Lung (tissue), 12 donors: ENCODE results near the gene SNX25. TPM values are rescaled to one million over a fixed set of nuclear protein-coding genes. Genes with fewer than 3 reads are reported as not detected.

Experiments used
- ATAC-seq: fragments of 200-7000 bp; cut with Tn5 transposase; one replicate; pipeline ENCODE4 v1.9.1; 2020; ENCODE audit warnings: moderate number of reproducible peaks; ENCODE audit not compliant: insufficient read depth, low FRiP score
- DNase-seq, 3 donors: peaks; one replicate each; pipeline ENCODE4 v3.0.0-alpha.2; 2013 to 2017
- H3K27ac ChIP-seq, 2 donors: one replicate each; pipeline ENCODE4 v1.5.1; 2013; ENCODE audit warnings: mild to moderate bottlenecking in 2 of 2, moderate library complexity in 2 of 2, control low read depth in 1 of 2, inconsistent platforms in 1 of 2, low read depth in 1 of 2, low read length in 1 of 2
- H3K27me3 ChIP-seq, 3 donors: one replicate each; pipeline ENCODE4 v1.5.1; 2013; ENCODE audit warnings: low read length in 2 of 3; ENCODE audit not compliant: control insufficient read depth in 3 of 3, insufficient read depth in 3 of 3
- H3K36me3 ChIP-seq, 4 donors: one replicate each; pipeline ENCODE4 v1.5.1; 2013; ENCODE audit warnings: low read length in 4 of 4, mild to moderate bottlenecking in 1 of 4, moderate library complexity in 1 of 4; ENCODE audit not compliant: control insufficient read depth in 4 of 4, insufficient read depth in 4 of 4
- H3K4me1 ChIP-seq, 5 donors: one replicate each; pipeline ENCODE4 v1.5.1; 2013; ENCODE audit warnings: low read length in 5 of 5, mild to moderate bottlenecking in 2 of 5, moderate library complexity in 1 of 5; ENCODE audit not compliant: control insufficient read depth in 5 of 5, insufficient read depth in 5 of 5
- H3K4me3 ChIP-seq: one replicate; pipeline ENCODE4 v1.5.1; 2013; ENCODE audit warnings: mild to moderate bottlenecking, control low read depth, moderate library complexity
- H3K9ac ChIP-seq, 2 donors: one replicate each; pipeline ENCODE4 v1.5.1; 2013; ENCODE audit warnings: low read length in 2 of 2, control low read depth in 1 of 2; ENCODE audit not compliant: insufficient read depth in 1 of 2
- H3K9me3 ChIP-seq, 4 donors: one replicate each; pipeline ENCODE4 v1.5.1; 2013; ENCODE audit warnings: low read length in 3 of 4, mild to moderate bottlenecking in 1 of 4, moderate library complexity in 1 of 4; ENCODE audit not compliant: control insufficient read depth in 4 of 4, insufficient read depth in 3 of 4
- CTCF ChIP-seq: IDR thresholded peaks from 2 replicates; pipeline ENCODE4 v1.5.1; 2012; ENCODE audit warnings: mild to moderate bottlenecking; ENCODE audit errors: control extremely low read depth, extremely low read depth
- whole genome bisulfite sequencing, 2 donors: extraction: QIAGEN DNeasy Blood & Tissue Kit; methylation state at CpG; one replicate each; pipeline ENCODE4 v1.1.7; 2013; 5-methylcytosine and 5-hydroxymethylcytosine counted together
- polyA plus RNA-seq, 2 donors: library from polyadenylated mRNA; stranded (reverse); fragments of 200-250 nt; gene quantifications; one replicate each; pipeline ENCODE4 v1.2.1, GENCODE V29; 2013
- total RNA-seq, 2 donors: library from RNA; depleted of rRNA in 1 of 2; stranded (reverse); fragments of >200 nt in 1 of 2; gene quantifications; one replicate each; pipeline ENCODE4 v1.2.1, GENCODE V29; 2014 to 2021
- donor health status: control.
- donor health status: control.
- donor health status: Bipolar disorder and iron deficiency.
- donor health status: healthy.
- donor health status: DM: yes; HTN: yes; CAD: no.

SNX25 gene
- total and polyA plus RNA-seq, 4 donors, result 16.8 to 95.4 (median 49.3) TPM

- ATAC-seq (no peak), DNase-seq (no peak)
- Histone ChIP-seq H3K4me1 (peaks cover 0 to 8% (median 0%) of the 10 kb centered on the region in 5 donors), H3K27me3 (no peaks in the 10 kb centered on the region), H3K36me3 (peaks cover 0 to 7% (median under 1%) of the 10 kb centered on the region in 4 donors), H3K27ac (no peak overlapping the region), H3K9me3 (peaks cover 0 to 2% (median 0%) of the 10 kb centered on the region in 4 donors), H3K9ac (no peak overlapping the region), H3K4me3 (no peak overlapping the region)
- 95 to 97% methylated on average over 12 of the region's 12 CpGs for WGBS, 2 donors
- no peak for TF ChIP-seq CTCF
Measured at GRCh38 chr4:185387957-185388356, 178.6 kb downstream of the SNX25 start.

GRCh38 chr4:185390941-185391340 is 181.5 kb downstream of the SNX25 start:
- 93 to 97% methylated on average over 6 of the region's 6 CpGs for WGBS, 2 donors
- DNase-seq, result no peak

GRCh38 chr4:185392156-185392555 is 182.8 kb downstream of the SNX25 start:
- 79 to 85% methylated on average over 1 of the region's 1 CpG for WGBS, 2 donors
- TF ChIP-seq CTCF, result no peak
- Histone ChIP-seq H3K4me1 (peaks cover 0 to 8% (median 5%) of the 10 kb centered on the region in 5 donors), H3K36me3 (peaks cover 0 to 7% (median under 1%) of the 10 kb centered on the region in 4 donors), H3K9me3 (no peaks in the 10 kb centered on the region), H3K27me3 (no peaks in the 10 kb centered on the region), H3K4me3 (no peak overlapping the region), H3K27ac (no peak overlapping the region), H3K9ac (no peak overlapping the region)
- DNase-seq (no peak), ATAC-seq (no peak)

More at GRCh38 chr4:185390941-185391340, 181.5 kb downstream of the SNX25 start:
- Histone ChIP-seq H3K9me3 (no peaks in the 10 kb centered on the region), H3K4me1 (peaks cover 0 to 6% (median 5%) of the 10 kb centered on the region in 5 donors), H3K36me3 (peaks cover 0 to 7% (median under 1%) of the 10 kb centered on the region in 4 donors), H3K9ac (no peak overlapping the region), H3K27ac (no peak overlapping the region), H3K27me3 (no peaks in the 10 kb centered on the region), H3K4me3 (no peak overlapping the region)
- ATAC-seq, result no peak
- no peak for TF ChIP-seq CTCF
